HCT116 (cell line): ENCODE data around the gene TAS1R1. TPM values are rescaled to one million over a fixed set of nuclear protein-coding genes. Genes with fewer than 3 reads are reported as not detected.
A peak's percentile ranks its signal among the peaks of the same experiment; 100 is the strongest.

Source experiments
- ATAC-seq: fragments of 200-7000 bp; cut with Tn5 transposase; 2 replicates; pipeline ENCODE4 v1.9.1; 2020; ENCODE audit warnings: mild to moderate bottlenecking, moderate library complexity
- BruUV-seq: library from RNA; stranded (reverse); fragments of 400-500 nt; replicated peaks from 2 replicates; lab custom pipeline; 2021; lab: Mats Ljungman, UMichigan
- CTCF ChIA-PET: fragments of 300-600 bp; sonication (Branson Sonifier 250); formaldehyde crosslinking; loops from one replicate; lab custom pipeline; 2021; ENCODE audit warnings: antibody characterized with exemption; lab: Charles Lee
- POLR2A ChIA-PET: fragments of 300-600, 350-600 bp; sonication (Branson Sonifier 250); formaldehyde crosslinking; loops from one replicate; lab custom pipeline; 2021; ENCODE audit warnings: antibody characterized with exemption; lab: Charles Lee
- RAD21 ChIA-PET, 2 experiments: fragments of 300-600 bp; sonication (Branson Sonifier 250); formaldehyde crosslinking; loops; one replicate each; lab custom pipeline; 2023; ENCODE audit warnings: low total read pairs in 2 of 2; ENCODE audit not compliant: uncharacterized antibody in 2 of 2, unreplicated experiment in 2 of 2, low non-redundant PET in 1 of 2; lab: Charles Lee
- DNase-seq: peaks from one replicate; pipeline ENCODE4 v3.0.0-alpha.2; 2010; ENCODE audit warnings: low read depth, low spot score
- H2AFZ ChIP-seq: fragments of 200-600 bp; shearing (Covaris generic), sonication (generic); 2 replicates; pipeline ENCODE4 v1.6.1; 2017; ENCODE audit warnings: low read depth, mixed run types, mixed read lengths, antibody characterized with exemption, low read length; ENCODE audit not compliant: poor library complexity, severe bottlenecking
- H3K27ac ChIP-seq: 2 replicates; pipeline ENCODE4 v1.5.1; 2012; ENCODE audit warnings: low read depth, low read length
- H3K27me3 ChIP-seq: fragments of 200-600 bp; sonication (generic); 2 replicates; pipeline ENCODE4 v1.6.1; 2016; ENCODE audit warnings: mixed run types, low read length, mixed read lengths; ENCODE audit not compliant: insufficient read depth
- H3K36me3 ChIP-seq, 2 experiments: fragments of 200-500 bp in 1 of 2; fragments of 200-600 bp in 1 of 2; sonication (Bioruptor generic) in 1 of 2; sonication (generic) in 1 of 2; 2 replicates each; pipeline versions ENCODE4 v1.5.1 to v1.6.1; 2014 to 2016; ENCODE audit warnings: low read length in 2 of 2, inconsistent platforms in 1 of 2, mixed read lengths in 1 of 2, mixed run types in 1 of 2; ENCODE audit not compliant: insufficient read depth in 2 of 2, control insufficient read depth in 1 of 2
- H3K4me1 ChIP-seq, 2 experiments: fragments of 200-600 bp in 1 of 2; sonication (generic) in 1 of 2; 2 replicates each; pipeline versions ENCODE4 v1.5.1 to v1.6.1; 2012 to 2017; ENCODE audit warnings: low read length in 2 of 2, inconsistent platforms in 1 of 2, mild to moderate bottlenecking in 1 of 2, mixed read lengths in 1 of 2, mixed run types in 1 of 2, moderate library complexity in 1 of 2; ENCODE audit not compliant: insufficient read depth in 2 of 2, control insufficient read depth in 1 of 2
- H3K4me2 ChIP-seq: fragments of 200-600 bp; sonication (generic); 2 replicates; pipeline ENCODE4 v1.6.1; 2017; ENCODE audit warnings: mixed run types, low read length, mixed read lengths
- H3K4me3 ChIP-seq, 2 experiments: fragments of 200-600 bp in 1 of 2; sonication (generic) in 1 of 2; replicated peaks in 1 of 2; 2 replicates each; pipeline ENCODE4 v1.5.1; 2011 to 2016; ENCODE audit warnings: low read length in 2 of 2, control low read depth in 1 of 2, low read depth in 1 of 2, mild to moderate bottlenecking in 1 of 2, mixed read lengths in 1 of 2, mixed run types in 1 of 2
- H3K79me2 ChIP-seq: fragments of 200-600 bp; sonication (generic); 2 replicates; pipeline ENCODE4 v1.6.1; 2017; ENCODE audit warnings: mild to moderate bottlenecking, mixed run types, low read length, moderate library complexity, mixed read lengths; ENCODE audit not compliant: insufficient read depth
- H3K9ac ChIP-seq: fragments of 200-600 bp; sonication (generic); 2 replicates; pipeline ENCODE4 v1.6.1; 2016; ENCODE audit warnings: low read length, mixed read lengths
- H3K9me2 ChIP-seq: fragments of 200-600 bp; sonication (generic), shearing (Covaris generic); 2 replicates; pipeline ENCODE4 v1.6.1; 2017; ENCODE audit warnings: mixed run types, mild to moderate bottlenecking, moderate library complexity; ENCODE audit not compliant: insufficient read depth
- H3K9me3 ChIP-seq, 2 experiments: fragments of 200-500 bp in 1 of 2; fragments of 200-600 bp in 1 of 2; sonication (Bioruptor generic) in 1 of 2; sonication (generic) in 1 of 2; 2 replicates each; pipeline ENCODE4 v1.6.1; 2014 to 2017; ENCODE audit warnings: low read length in 2 of 2, mixed read lengths in 2 of 2, inconsistent platforms in 1 of 2, low read depth in 1 of 2, mild to moderate bottlenecking in 1 of 2, mixed run types in 1 of 2, moderate library complexity in 1 of 2; ENCODE audit not compliant: control insufficient read depth in 1 of 2, insufficient read depth in 1 of 2
- H4K20me1 ChIP-seq: fragments of 200-600 bp; sonication (generic), shearing (Covaris generic); 2 replicates; pipeline ENCODE4 v1.6.1; 2017; ENCODE audit warnings: mixed run types, mild to moderate bottlenecking, moderate library complexity; ENCODE audit not compliant: insufficient read depth
- CEBPB ChIP-seq: IDR thresholded peaks from 2 replicates; pipeline ENCODE4 v1.6.1; 2012; ENCODE audit warnings: low read depth
- CTCF ChIP-seq, 3 experiments: fragments of 200-600 bp in 1 of 3; sonication (generic) in 1 of 3; IDR thresholded peaks in 2 of 3; conservative IDR thresholded peaks in 1 of 3; 2 replicates each; pipeline ENCODE4 v1.5.1; 2012 to 2017; ENCODE audit warnings: low read depth in 2 of 3, low read length in 2 of 3, antibody characterized with exemption in 1 of 3, borderline replicate concordance in 1 of 3, control low read depth in 1 of 3, mild to moderate bottlenecking in 1 of 3, mixed read lengths in 1 of 3, mixed run types in 1 of 3, moderate library complexity in 1 of 3; ENCODE audit not compliant: insufficient read depth in 1 of 3
- EZH2phosphoT487 ChIP-seq: fragments of 200-600 bp; IDR thresholded peaks from 2 replicates; pipeline ENCODE4 v1.6.1; 2018; ENCODE audit warnings: antibody characterized with exemption, borderline replicate concordance
- YY1 ChIP-seq: IDR thresholded peaks from 2 replicates; pipeline ENCODE4 v1.6.1; 2011; ENCODE audit warnings: low read length, low read depth, moderate library complexity, mild to moderate bottlenecking; ENCODE audit not compliant: insufficient replicate concordance; ENCODE audit errors: extremely low read depth
- ZBTB33 ChIP-seq: IDR thresholded peaks from 2 replicates; pipeline ENCODE4 v1.6.1; 2011; ENCODE audit warnings: mild to moderate bottlenecking, low read length, moderate library complexity; ENCODE audit not compliant: insufficient replicate concordance; ENCODE audit errors: extremely low read depth
- ZFX ChIP-seq: fragments of 450-650 bp; IDR thresholded peaks from 2 replicates; pipeline ENCODE4 v1.6.1; 2017
- intact Hi-C: fragments of 100-400 bp; cut with micrococcal nuclease; formaldehyde crosslinking; loops from 2 replicates; pipeline ENCODE4 v1.10.0; 2022
- total RNA-seq: library from RNA; stranded (reverse); gene quantifications from one replicate; pipeline ENCODE4 v1.2.1, GENCODE V29; 2021; ENCODE audit not compliant: unreplicated experiment

TAS1R1 gene
- total RNA-seq, 1 experiment from 2014 or later = not detected

GRCh38 chr1:6625584-6626149 is 70.6 kb downstream of the TAS1R1 start:
- ChIA-PET CTCF (no interaction called here), RAD21 (no interaction called here), POLR2A (interaction anchor here (1.2 kb wide), 1 partner anchor 24 kb away, joined by 3 read pairs; no protein-coding TSS in a partner anchor)
- TF ChIP-seq EZH2phosphoT487 = no peak
- no peak for TF ChIP-seq YY1
- peak; percentile 87; the same call in 1 of the 2 replicates for TF ChIP-seq ZFX
- no peak for TF ChIP-seq ZBTB33
- TF ChIP-seq CEBPB = no peak
- TF ChIP-seq CTCF (IDR thresholded peaks at IDR 0.05 in 2 of 3, conservative IDR thresholded peaks at IDR 0.05 in 1 of 3; ENCODE audit: borderline replicate concordance in 1 of 3, insufficient read depth in 1 of 3, low read depth in 2 of 3, low read length in 2 of 3) = no peak
- peak overlapping the region; percentile 79 to 96 for H3K4me3 ChIP-seq
- no peaks in the 10 kb centered on the region for H3K27me3 ChIP-seq
- no TSS peak for BruUV-seq
- peaks cover 59% of the 10 kb centered on the region for H3K79me2 ChIP-seq
- intact Hi-C loops = no loop called here
- H3K9me3 ChIP-seq = no peaks in the 10 kb centered on the region
- H2AFZ ChIP-seq = no peak overlapping the region
- no peaks in the 10 kb centered on the region for H4K20me1 ChIP-seq
- H3K36me3 ChIP-seq = peaks cover 20 to 25% of the 10 kb centered on the region in 2 experiments; a peak in 3 of 4 replicates
- H3K27ac ChIP-seq = peak overlapping the region; percentile 85
- peaks cover 0 to 18% of the 10 kb centered on the region in 2 experiments; a peak in 2 of 4 replicates for H3K4me1 ChIP-seq
- H3K9ac ChIP-seq = peak overlapping the region; percentile 85
- DNase-seq (no peak), ATAC-seq (peak; percentile 4; the same call in 1 of the 2 replicates)
- peak overlapping the region; percentile 86 for H3K4me2 ChIP-seq
- H3K9me2 ChIP-seq = no peaks in the 10 kb centered on the region
